Measurements from ENCODE around the gene WDR74.

GRCh38 chr11:62880231-62880802, 40.9 kb upstream of the WDR74 start:
- no peak for TF ChIP-seq POLR2AphosphoS5 (IDR thresholded peaks at IDR 0.05; ENCODE audit: borderline replicate concordance, low read depth, low read length)
- TF ChIP-seq EZH2 (IDR thresholded peaks at IDR 0.05) = no peak
